ENCODE results near the gene KCNG4. TPM values are rescaled to one million over a fixed set of nuclear protein-coding genes. Genes with fewer than 3 reads are reported as not detected.

KCNG4 gene
- total RNA-seq, 1 donor from 2014 or later = not detected

- H3K4me3 ChIP-seq (ENCODE audit: low read depth, low read length) = no peak overlapping the region
- peaks cover 16% of the 10 kb centered on the region for H3K27me3 ChIP-seq (ENCODE audit: control insufficient read depth, insufficient read depth, low read length)
- no peaks in the 10 kb centered on the region for H3K36me3 ChIP-seq (ENCODE audit: control insufficient read depth, insufficient read depth, low read length)
- DNase-seq (ENCODE audit: low read depth) = no peak
- no peak for TF ChIP-seq CTCF (IDR thresholded peaks at IDR 0.05; ENCODE audit: insufficient read depth, low read length, poor library complexity, severe bottlenecking)
Measured at GRCh38 chr16:84270531-84270930, 30.7 kb upstream of the KCNG4 start.

GRCh38 chr16:84270071-84270470 is 30.3 kb upstream of the KCNG4 start:
- DNase-seq (ENCODE audit: low read depth) = no peak
- no peak overlapping the region for H3K4me3 ChIP-seq (ENCODE audit: low read depth, low read length)

GRCh38 chr16:84268291-84269040 is 28.7 kb upstream of the KCNG4 start:
- Histone ChIP-seq H3K36me3 (ENCODE audit: control insufficient read depth, insufficient read depth, low read length) (no peaks in the 10 kb centered on the region), H3K4me3 (ENCODE audit: low read depth, low read length) (no peak overlapping the region), H3K27me3 (ENCODE audit: control insufficient read depth, insufficient read depth, low read length) (peaks cover 8% of the 10 kb centered on the region)
- peak; percentile 44 for DNase-seq (ENCODE audit: low read depth)
- TF ChIP-seq CTCF (IDR thresholded peaks at IDR 0.05; ENCODE audit: insufficient read depth, low read length, poor library complexity, severe bottlenecking) = no peak

More at GRCh38 chr16:84270071-84270470, 30.3 kb upstream of the KCNG4 start:
- Histone ChIP-seq H3K36me3 (ENCODE audit: control insufficient read depth, insufficient read depth, low read length) (no peaks in the 10 kb centered on the region), H3K27me3 (ENCODE audit: control insufficient read depth, insufficient read depth, low read length) (peaks cover 11% of the 10 kb centered on the region)
- no peak for TF ChIP-seq CTCF (IDR thresholded peaks at IDR 0.05; ENCODE audit: insufficient read depth, low read length, poor library complexity, severe bottlenecking)

GRCh38 chr16:84267380-84267779 is 27.6 kb upstream of the KCNG4 start:
- peaks cover 10% of the 10 kb centered on the region for H3K27me3 ChIP-seq (ENCODE audit: control insufficient read depth, insufficient read depth, low read length)
- no peaks in the 10 kb centered on the region for H3K36me3 ChIP-seq (ENCODE audit: control insufficient read depth, insufficient read depth, low read length)
- H3K4me3 ChIP-seq (ENCODE audit: low read depth, low read length) = no peak overlapping the region
- no peak for DNase-seq (ENCODE audit: low read depth)
- TF ChIP-seq CTCF (IDR thresholded peaks at IDR 0.05; ENCODE audit: insufficient read depth, low read length, poor library complexity, severe bottlenecking) = no peak

- H3K4me3 ChIP-seq (ENCODE audit: low read depth, low read length) = no peak overlapping the region
- no peak for TF ChIP-seq CTCF (IDR thresholded peaks at IDR 0.05; ENCODE audit: insufficient read depth, low read length, poor library complexity, severe bottlenecking)
- H3K36me3 ChIP-seq (ENCODE audit: control insufficient read depth, insufficient read depth, low read length) = no peaks in the 10 kb centered on the region
- H3K27me3 ChIP-seq (ENCODE audit: control insufficient read depth, insufficient read depth, low read length) = peaks cover 9% of the 10 kb centered on the region
- DNase-seq (ENCODE audit: low read depth) = no peak
Measured at GRCh38 chr16:84266451-84266850, 26.6 kb upstream of the KCNG4 start.

GRCh38 chr16:84262939-84263338 is 23.1 kb upstream of the KCNG4 start:
- TF ChIP-seq CTCF (IDR thresholded peaks at IDR 0.05; ENCODE audit: insufficient read depth, low read length, poor library complexity, severe bottlenecking) = no peak
- H3K27me3 ChIP-seq (ENCODE audit: control insufficient read depth, insufficient read depth, low read length) = peaks cover 11% of the 10 kb centered on the region
- no peaks in the 10 kb centered on the region for H3K36me3 ChIP-seq (ENCODE audit: control insufficient read depth, insufficient read depth, low read length)
- H3K4me3 ChIP-seq (ENCODE audit: low read depth, low read length) = no peak overlapping the region
- DNase-seq (ENCODE audit: low read depth) = no peak

Data from kidney epithelial cell (primary cell).